Tibial nerve (tissue), 4 donors: ENCODE data around the gene TFR2.

Source experiments
- EP300 ChIP-seq, 2 donors: sonication (generic); formaldehyde crosslinking; IDR thresholded peaks; one replicate each; pipeline ENCODE4 v1.6.1; 2017; ENCODE audit warnings: antibody characterized with exemption in 2 of 2, mild to moderate bottlenecking in 1 of 2
- POLR2A ChIP-seq, 2 donors: fragments of 450-650 bp; IDR thresholded peaks; one replicate each; pipeline ENCODE4 v1.6.1; 2017; ENCODE audit warnings: antibody characterized with exemption in 2 of 2, mild to moderate bottlenecking in 2 of 2, moderate library complexity in 2 of 2
- TF ChIP-seq, protein P1 (sequence below), 5 experiments: fragments of 200-600 bp in 3 of 5; fragments of 450-650 bp in 2 of 5; sonication (generic) in 3 of 5; IDR thresholded peaks; one replicate each; pipeline ENCODE4 v1.5.1; 2016 to 2019; ENCODE audit warnings: antibody characterized with exemption in 5 of 5, mild to moderate bottlenecking in 3 of 5, moderate library complexity in 2 of 5

GRCh38 chr7:100626530-100627237 is 14.7 kb downstream of the TFR2 start:
- TF ChIP-seq, protein P1, sequence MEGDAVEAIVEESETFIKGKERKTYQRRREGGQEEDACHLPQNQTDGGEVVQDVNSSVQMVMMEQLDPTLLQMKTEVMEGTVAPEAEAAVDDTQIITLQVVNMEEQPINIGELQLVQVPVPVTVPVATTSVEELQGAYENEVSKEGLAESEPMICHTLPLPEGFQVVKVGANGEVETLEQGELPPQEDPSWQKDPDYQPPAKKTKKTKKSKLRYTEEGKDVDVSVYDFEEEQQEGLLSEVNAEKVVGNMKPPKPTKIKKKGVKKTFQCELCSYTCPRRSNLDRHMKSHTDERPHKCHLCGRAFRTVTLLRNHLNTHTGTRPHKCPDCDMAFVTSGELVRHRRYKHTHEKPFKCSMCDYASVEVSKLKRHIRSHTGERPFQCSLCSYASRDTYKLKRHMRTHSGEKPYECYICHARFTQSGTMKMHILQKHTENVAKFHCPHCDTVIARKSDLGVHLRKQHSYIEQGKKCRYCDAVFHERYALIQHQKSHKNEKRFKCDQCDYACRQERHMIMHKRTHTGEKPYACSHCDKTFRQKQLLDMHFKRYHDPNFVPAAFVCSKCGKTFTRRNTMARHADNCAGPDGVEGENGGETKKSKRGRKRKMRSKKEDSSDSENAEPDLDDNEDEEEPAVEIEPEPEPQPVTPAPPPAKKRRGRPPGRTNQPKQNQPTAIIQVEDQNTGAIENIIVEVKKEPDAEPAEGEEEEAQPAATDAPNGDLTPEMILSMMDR (IDR thresholded peaks at IDR 0.05), result no peak
- TF ChIP-seq POLR2A (IDR thresholded peaks at IDR 0.05), result peak in 1 of 2 donors; percentile 11
- no peak for TF ChIP-seq EP300 (IDR thresholded peaks at IDR 0.05)
